ENCODE measurements around the gene VN1R4. TPM values are rescaled to one million over a fixed set of nuclear protein-coding genes. Genes with fewer than 3 reads are reported as not detected.
"Not testable (repeated sequence)": the region's sequence is repeated elsewhere in the genome, so short reads cannot be mapped to it uniquely, and the experiment has no call there.

Gene VN1R4
- not detected in 2 replicates for total RNA-seq (2012; rRNA removed)
- not detected in 2 replicates for polyA plus RNA-seq (2012; rRNA removed)
- not detected in 2 replicates for polyA plus RNA-seq (2012; cell fraction: cytosol; rRNA removed)
- not detected in 2 replicates for polyA plus RNA-seq (2012; cell fraction: nucleus; rRNA removed; ENCODE audit: low replicate concordance)
- not detected for Bru-seq, nascent RNA
- not detected for BruChase-seq, experiment 1, labeled RNA remaining after a 6-hour chase
- not detected for BruChase-seq, experiment 2, labeled RNA remaining after a 2-hour chase
- long read RNA-seq, result 0 reads

- CTCF ChIA-PET; H3K4ac ChIP-seq (ENCODE audit: low read depth, low read length); H3K79me1 ChIP-seq (ENCODE audit: low read depth in 1 of 2, low read length in 2 of 2); H3K4me2 ChIP-seq (ENCODE audit: low read depth, low read length); H4K5ac ChIP-seq (ENCODE audit: low read depth, low read length); POLR2A ChIA-PET (ENCODE audit: unreplicated experiment); H3K56ac ChIP-seq (ENCODE audit: extremely low read depth, insufficient read depth, low read length); H3K36me3 ChIP-seq (ENCODE audit: control insufficient read depth, insufficient read depth, low read length); H3K9ac ChIP-seq (ENCODE audit: low read depth, low read length); ATAC-seq (ENCODE audit: low read depth); H2BK5ac ChIP-seq (ENCODE audit: low read depth, low read length, poor library complexity, severe bottlenecking); H2AFZ ChIP-seq (replicated peaks; ENCODE audit: low read length, poor library complexity); H3K23ac ChIP-seq (ENCODE audit: low read depth, low read length); H2AK9ac ChIP-seq (replicated peaks; ENCODE audit: low read depth, low read length, poor library complexity); BruUV-seq (replicated peaks); H3K27ac ChIP-seq (ENCODE audit: insufficient read depth, low read length); H3K4me1 ChIP-seq (ENCODE audit: control insufficient read depth, insufficient read depth, low read length); H3K4me3 ChIP-seq (ENCODE audit: insufficient read depth, low read depth, low read length); dilution Hi-C loops (cut with HindIII; ENCODE audit: low sequenced_read_pairs, unreplicated experiment); H4K8ac ChIP-seq (ENCODE audit: low read depth in 2 of 2, low read length in 2 of 2); in situ Hi-C loops (cut with MboI; ENCODE audit: low sequenced_read_pairs); H2BK20ac ChIP-seq (ENCODE audit: low read depth, low read length); H3K9me3 ChIP-seq (ENCODE audit: control insufficient read depth, insufficient read depth, low read length); H2AK5ac ChIP-seq (ENCODE audit: low read depth, low read length); H3K27me3 ChIP-seq (ENCODE audit: control insufficient read depth, insufficient read depth, low read length); H2BK15ac ChIP-seq (ENCODE audit: low read depth, low read length); H4K20me1 ChIP-seq (ENCODE audit: insufficient read depth, low read length); H3K18ac ChIP-seq (ENCODE audit: low read depth, low read length); H3K14ac ChIP-seq (replicated peaks; ENCODE audit: low read depth, low read length); H4K91ac ChIP-seq (ENCODE audit: insufficient read depth, low read depth, low read length); H3K9me1 ChIP-seq (ENCODE audit: insufficient read depth, low read length); DNase-seq; H2BK120ac ChIP-seq (ENCODE audit: low read depth, low read length); intact Hi-C loops (cut with micrococcal nuclease): not testable (repeated sequence)
- WGBS, 2 experiments (ENCODE audit: extremely low coverage in 2 of 2, insufficient read length in 1 of 2), result no CpG with 5 or more reads among the region's 5 CpGs
Observed at GRCh38 chr19:53267623-53268022, at the start of gene VN1R4. TSS of gene VN1R4 (minus strand) at chr19:53267723. CDS start at chr19:53267665, 58 bp downstream.
